C1 segment of cervical spinal cord (tissue), 14 donors: Measurements from ENCODE around the gene TRPV6.
A peak's percentile ranks its signal among the peaks of the same experiment; 100 is the strongest.

Experiments
- DNase-seq, 14 donors: peaks; one replicate each; lab custom pipeline; 2025; lab: John Stamatoyannopoulos, UW

Gene TRPV6

GRCh38 chr7:142855114-142855743, 30.3 kb downstream of the TRPV6 start:
- no peak for DNase-seq

GRCh38 chr7:142854372-142855113, 31.0 kb downstream of the TRPV6 start, which contains the start of gene EPHB6:
TSS of gene EPHB6 (plus strand) at chr7:142855076. CDS start at chr7:142863228, 8,152 bp downstream.
- DNase-seq: peak in 9 of 14 donors; percentile 6 to 79 (median 57)

GRCh38 chr7:142853739-142854371, 31.7 kb downstream of the TRPV6 start:
- DNase-seq: peak in 12 of 14 donors; percentile 16 to 80 (median 62)

- DNase-seq: no peak
These were observed 33.6 kb downstream of the TRPV6 start for GRCh38 chr7:142851919-142852318.

- DNase-seq: no peak
These were observed 34.3 kb downstream of the TRPV6 start for GRCh38 chr7:142851269-142851668.

- DNase-seq: no peak
These were observed 38.2 kb downstream of the TRPV6 start for GRCh38 chr7:142847353-142847752.

- DNase-seq: no peak
These were observed 43.2 kb downstream of the TRPV6 start for GRCh38 chr7:142842251-142842766.

GRCh38 chr7:142838461-142839213, 46.9 kb downstream of the TRPV6 start:
- no peak for DNase-seq

GRCh38 chr7:142836426-142836825, 49.1 kb downstream of the TRPV6 start:
- no peak for DNase-seq

- no peak for DNase-seq
These were observed 50.1 kb downstream of the TRPV6 start for GRCh38 chr7:142835487-142835886.

- no peak for DNase-seq
These were observed 52.1 kb downstream of the TRPV6 start for GRCh38 chr7:142833174-142834048.

GRCh38 chr7:142832417-142832816, 53.1 kb downstream of the TRPV6 start:
- DNase-seq: no peak

GRCh38 chr7:142827951-142828500, 57.5 kb downstream of the TRPV6 start:
- DNase-seq: no peak

- DNase-seq: no peak
These were observed 62.8 kb downstream of the TRPV6 start for GRCh38 chr7:142822714-142823113.
